GM12891 (cell line): Measurements from ENCODE around the gene TCF12.

Source experiments
- POLR2A ChIP-seq: IDR thresholded peaks from 2 replicates; pipeline ENCODE4 v1.6.1; 2011; ENCODE audit warnings: low read depth, low read length, control low read depth
- POLR2AphosphoS5 ChIP-seq: IDR thresholded peaks from 2 replicates; pipeline ENCODE4 v1.6.1; 2011; ENCODE audit warnings: low read depth, low read length, control low read depth
- SPI1 ChIP-seq: IDR thresholded peaks from 2 replicates; pipeline ENCODE4 v1.6.1; 2011; ENCODE audit warnings: low read depth, low read length, control low read depth
- TAF1 ChIP-seq: IDR thresholded peaks from 2 replicates; pipeline ENCODE4 v1.6.1; 2011; ENCODE audit warnings: low read depth, low read length, control low read depth

DNA sequence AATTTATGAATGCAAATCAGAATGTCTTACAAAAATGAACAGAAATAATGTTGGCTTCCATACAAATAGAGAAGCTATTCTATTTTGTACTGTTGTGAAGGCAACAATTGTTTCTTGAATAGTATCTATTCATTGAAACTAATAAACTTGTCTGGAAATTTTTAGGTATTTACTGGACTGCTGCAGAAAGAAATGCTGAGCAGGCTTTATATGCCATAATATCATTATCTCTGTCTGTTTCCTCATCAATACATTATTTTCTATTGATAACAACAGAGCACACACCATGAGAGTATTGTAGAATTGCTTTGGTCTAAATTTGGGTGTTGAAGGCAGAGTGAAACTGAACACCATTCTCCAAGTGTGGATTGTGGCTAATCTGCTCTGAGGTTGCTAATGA is 241.3 kb downstream of the TCF12 start:
- TF ChIP-seq TAF1, result no peak
- TF ChIP-seq POLR2A, result no peak
- no peak for TF ChIP-seq POLR2AphosphoS5
- no peak for TF ChIP-seq SPI1
